SK-N-MC (cell line): ENCODE measurements around the gene SKAP2.

Source experiments
- EZH2 ChIP-seq: fragments of 200-600 bp; sonication (generic); IDR thresholded peaks from one replicate; pipeline ENCODE4 v1.6.1; 2017; ENCODE audit warnings: antibody characterized with exemption
- FOXP2 ChIP-seq: optimal IDR thresholded peaks from 2 replicates; pipeline ENCODE3; 2011; ENCODE audit warnings: mild to moderate bottlenecking, moderate library complexity; ENCODE audit not compliant: insufficient read depth; ENCODE audit errors: extremely low read length, control extremely low read depth
- POLR2AphosphoS5 ChIP-seq: IDR thresholded peaks from 2 replicates; pipeline ENCODE4 v1.6.1; 2012; ENCODE audit warnings: mild to moderate bottlenecking, low read depth, low read length, borderline replicate concordance

GRCh38 chr7:26699766-26700165, 164.6 kb downstream of the SKAP2 start:
- TF ChIP-seq POLR2AphosphoS5 = no peak
- TF ChIP-seq EZH2 = no peak
- no peak for TF ChIP-seq FOXP2
